Neural crest cell (in vitro differentiated cells): Measurements from ENCODE around the gene WFDC2. TPM values are rescaled to one million over a fixed set of nuclear protein-coding genes. Genes with fewer than 3 reads are reported as not detected.

Source experiments
- DNase-seq: peaks from one replicate; pipeline ENCODE4 v3.0.0; 2021; ENCODE audit warnings: low read depth, mixed read lengths, low spot score
- H3K27ac Mint-ChIP-seq: one replicate; pipeline ENCODE4 v1.8.0; 2021; ENCODE audit warnings: mild to moderate bottlenecking, mixed read lengths; ENCODE audit not compliant: unreplicated experiment
- H3K27me3 Mint-ChIP-seq: 2 replicates; pipeline ENCODE4 v1.8.0; 2021; ENCODE audit warnings: low read depth, mild to moderate bottlenecking, mixed read lengths
- H3K36me3 Mint-ChIP-seq: 2 replicates; pipeline ENCODE4 v1.8.0; 2021; ENCODE audit warnings: low read depth, mild to moderate bottlenecking, mixed read lengths
- H3K4me1 Mint-ChIP-seq: 2 replicates; pipeline ENCODE4 v1.8.0; 2021; ENCODE audit warnings: mixed read lengths
- H3K4me3 Mint-ChIP-seq: one replicate; pipeline ENCODE4 v1.8.0; 2021; ENCODE audit warnings: mild to moderate bottlenecking, mixed read lengths
- H3K9me3 Mint-ChIP-seq: 2 replicates; pipeline ENCODE4 v1.8.0; 2021; ENCODE audit warnings: mixed read lengths
- CTCF ChIP-seq: fragments of 200-600 bp; sonication (generic); conservative IDR thresholded peaks from 2 replicates; pipeline ENCODE4 v1.5.0; 2021; ENCODE audit warnings: antibody characterized with exemption, mild to moderate bottlenecking
- total RNA-seq: library from RNA; stranded (reverse); gene quantifications from 2 replicates; pipeline ENCODE4 v1.2.1, GENCODE V29; 2021

WFDC2 gene
- total RNA-seq, 1 donor from 2014 or later = 7.4 TPM

DNA sequence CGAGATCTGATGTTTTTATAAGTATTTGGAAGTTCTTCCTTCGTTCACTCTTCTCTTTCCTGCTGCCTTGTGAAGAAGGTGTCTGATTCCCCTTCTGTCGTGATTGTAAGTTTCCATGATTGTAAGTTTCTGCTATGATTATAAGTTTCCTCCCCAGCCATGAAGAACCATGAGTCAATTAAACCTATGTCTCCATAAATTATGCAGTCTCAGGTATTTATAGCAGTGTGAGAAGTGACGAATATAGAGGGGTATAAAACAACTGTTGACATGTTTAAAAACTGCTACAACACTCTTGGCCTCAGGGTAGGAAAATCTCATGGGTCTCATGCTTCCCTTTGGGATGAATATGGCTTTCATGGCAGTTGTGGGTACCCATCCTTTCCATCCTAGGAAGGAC is 5.8 kb upstream of the WFDC2 start:
- H3K36me3 Mint-ChIP-seq = no peaks in the 10 kb centered on the region
- no peak overlapping the region for H3K4me3 Mint-ChIP-seq
- peaks cover 9% of the 10 kb centered on the region for H3K27me3 Mint-ChIP-seq
- H3K27ac Mint-ChIP-seq = no peak overlapping the region
- TF ChIP-seq CTCF = no peak
- H3K9me3 Mint-ChIP-seq = no peaks in the 10 kb centered on the region
- DNase-seq = no peak
- no peaks in the 10 kb centered on the region for H3K4me1 Mint-ChIP-seq

- no peaks in the 10 kb centered on the region for H3K36me3 Mint-ChIP-seq
- peaks cover 21% of the 10 kb centered on the region for H3K27me3 Mint-ChIP-seq
- no peaks in the 10 kb centered on the region for H3K9me3 Mint-ChIP-seq
- H3K27ac Mint-ChIP-seq = no peak overlapping the region
- H3K4me1 Mint-ChIP-seq = peaks cover 6% of the 10 kb centered on the region
- no peak overlapping the region for H3K4me3 Mint-ChIP-seq
- no peak for DNase-seq
- TF ChIP-seq CTCF = no peak
Measured at GRCh38 chr20:45465491-45466266, 3.9 kb upstream of the WFDC2 start.

DNA sequence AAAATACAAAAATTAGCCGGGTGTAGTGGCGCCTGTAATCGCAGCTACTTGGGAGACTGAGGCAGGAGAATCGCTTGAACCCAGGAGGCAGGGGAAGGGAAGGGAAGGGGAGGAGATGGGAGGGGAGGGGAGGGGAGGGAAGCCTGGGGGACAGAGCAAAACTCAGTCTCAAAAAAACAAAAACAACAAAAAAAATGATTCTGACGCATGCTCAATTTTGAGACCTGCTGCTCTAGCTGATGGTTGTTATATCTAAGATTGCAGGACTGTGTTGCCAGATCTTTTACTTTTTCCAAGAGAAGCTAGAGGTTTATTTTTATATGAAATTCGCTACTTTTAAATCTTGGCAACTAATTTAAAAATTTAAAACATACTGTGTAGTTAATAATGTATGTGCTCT is 2.4 kb upstream of the WFDC2 start:
- Mint-ChIP-seq H3K4me1 (peaks cover 14% of the 10 kb centered on the region), H3K4me3 (no peak overlapping the region)
- TF ChIP-seq CTCF = no peak

DNA sequence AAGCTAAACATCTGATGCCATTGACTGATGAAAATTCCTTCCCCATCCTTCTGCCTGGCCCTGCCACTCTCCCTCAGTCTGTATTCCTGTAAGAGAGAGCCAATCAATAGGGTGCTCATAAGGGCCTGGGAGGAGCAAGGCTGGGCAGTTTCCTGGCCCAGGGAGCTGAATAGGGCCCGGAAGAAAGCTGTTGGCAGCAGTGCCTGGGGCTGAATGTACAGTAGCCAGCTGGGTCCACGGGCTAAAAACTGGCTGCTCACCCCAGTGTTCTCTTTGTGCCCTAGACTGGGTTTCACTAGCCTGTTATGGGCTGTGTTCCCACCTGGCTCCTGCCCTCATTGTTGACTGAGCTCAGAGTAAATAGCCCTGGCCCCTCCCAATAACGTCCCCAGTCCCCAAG is 1.7 kb upstream of the WFDC2 start:
- Mint-ChIP-seq H3K27ac (no peak overlapping the region), H3K27me3 (peaks cover 24% of the 10 kb centered on the region)

More for the DNA sequence above, 2.4 kb upstream of the WFDC2 start:
- H3K36me3 Mint-ChIP-seq = peaks cover 2% of the 10 kb centered on the region
- no peak for DNase-seq
- H3K27ac Mint-ChIP-seq = no peak overlapping the region
- peaks cover 21% of the 10 kb centered on the region for H3K27me3 Mint-ChIP-seq
- H3K9me3 Mint-ChIP-seq = no peaks in the 10 kb centered on the region

GRCh38 chr20:45470262-45470931 is 844 bp downstream of the WFDC2 start:
- Mint-ChIP-seq H3K9me3 (peaks cover 5% of the 10 kb centered on the region), H3K27ac (peak overlapping the region; percentile 93), H3K36me3 (peaks cover 2% of the 10 kb centered on the region), H3K4me1 (peaks cover 14% of the 10 kb centered on the region), H3K4me3 (peak overlapping the region; percentile 56), H3K27me3 (peaks cover 32% of the 10 kb centered on the region)
- DNase-seq = peak; percentile 59
- TF ChIP-seq CTCF = no peak

More for the DNA sequence above, 1.7 kb upstream of the WFDC2 start:
- Mint-ChIP-seq H3K4me3 (peak overlapping the region; percentile 24), H3K4me1 (peaks cover 14% of the 10 kb centered on the region), H3K36me3 (peaks cover 2% of the 10 kb centered on the region), H3K9me3 (peaks cover 3% of the 10 kb centered on the region)
- TF ChIP-seq CTCF = no peak
- DNase-seq = no peak
